ENCODE data around the gene PMFBP1. TPM values are rescaled to one million over a fixed set of nuclear protein-coding genes. Genes with fewer than 3 reads are reported as not detected.

The PMFBP1 gene
- total RNA-seq, 1 donor from 2014 or later, result 1.2 TPM

GRCh38 chr16:72109300-72109699, 62.7 kb downstream of the PMFBP1 start:
- FAIRE-seq, result no peak
- peaks cover 28% of the 10 kb centered on the region for H3K36me3 Mint-ChIP-seq (ENCODE audit: low read depth, unreplicated experiment)

GRCh38 chr16:72108353-72109102, 63.4 kb downstream of the PMFBP1 start:
- H2AFZ ChIP-seq (ENCODE audit: low read depth, low read length), result no peak overlapping the region
- peaks cover 40% of the 10 kb centered on the region for H3K36me3 ChIP-seq (ENCODE audit: insufficient read depth, low read length)
- no peaks in the 10 kb centered on the region for H3K4me1 ChIP-seq (ENCODE audit: insufficient read depth, low read length)
- no peaks in the 10 kb centered on the region for H3K27me3 ChIP-seq (ENCODE audit: insufficient read depth, low read length)
- FAIRE-seq (no peak), DNase-seq (ENCODE audit: low read depth) (no peak)
- no peaks in the 10 kb centered on the region for H4K20me1 ChIP-seq (ENCODE audit: insufficient read depth, low read length)
- peaks cover 30% of the 10 kb centered on the region for H3K36me3 Mint-ChIP-seq (ENCODE audit: low read depth, unreplicated experiment)
- H3K9me3 Mint-ChIP-seq (ENCODE audit: unreplicated experiment), result no peaks in the 10 kb centered on the region
- H3K27ac Mint-ChIP-seq (ENCODE audit: unreplicated experiment), result no peak overlapping the region
- H3K4me3 ChIP-seq (ENCODE audit: insufficient read depth, low read depth, low read length), result no peak overlapping the region
- H3K4me3 Mint-ChIP-seq (ENCODE audit: unreplicated experiment), result no peak overlapping the region
- H3K27ac ChIP-seq (ENCODE audit: low read depth, low read length), result no peak overlapping the region
- H3K4me1 Mint-ChIP-seq (ENCODE audit: low read depth, unreplicated experiment), result no peaks in the 10 kb centered on the region
- H3K4me2 ChIP-seq (ENCODE audit: low read length), result no peak overlapping the region
- H3K79me2 ChIP-seq (ENCODE audit: insufficient read depth, low read length), result no peaks in the 10 kb centered on the region
- no peak for TF ChIP-seq CTCF (IDR thresholded peaks at IDR 0.05; ENCODE audit: insufficient read depth, low read depth, low read length)
- no peak for TF ChIP-seq EZH2 (IDR thresholded peaks at IDR 0.05; ENCODE audit: insufficient read depth, low read length)
- H3K9me3 ChIP-seq (ENCODE audit: insufficient read depth, low read depth, low read length), result no peaks in the 10 kb centered on the region
- H3K27me3 Mint-ChIP-seq (ENCODE audit: low read depth, unreplicated experiment), result no peaks in the 10 kb centered on the region
- no peak overlapping the region for H3K9ac ChIP-seq (ENCODE audit: low read length)

More at GRCh38 chr16:72109300-72109699, 62.7 kb downstream of the PMFBP1 start:
- H3K36me3 ChIP-seq (ENCODE audit: insufficient read depth, low read length), result peaks cover 40% of the 10 kb centered on the region
- H3K27me3 Mint-ChIP-seq (ENCODE audit: low read depth, unreplicated experiment), result no peaks in the 10 kb centered on the region
- TF ChIP-seq EZH2 (IDR thresholded peaks at IDR 0.05; ENCODE audit: insufficient read depth, low read length) (no peak), CTCF (IDR thresholded peaks at IDR 0.05; ENCODE audit: insufficient read depth, low read depth, low read length) (no peak)
- DNase-seq (ENCODE audit: low read depth), result no peak
- H3K79me2 ChIP-seq (ENCODE audit: insufficient read depth, low read length), result no peaks in the 10 kb centered on the region
- no peaks in the 10 kb centered on the region for H4K20me1 ChIP-seq (ENCODE audit: insufficient read depth, low read length)
- no peak overlapping the region for H3K4me2 ChIP-seq (ENCODE audit: low read length)
- H3K4me1 Mint-ChIP-seq (ENCODE audit: low read depth, unreplicated experiment), result no peaks in the 10 kb centered on the region
- no peaks in the 10 kb centered on the region for H3K27me3 ChIP-seq (ENCODE audit: insufficient read depth, low read length)
- no peak overlapping the region for H3K4me3 ChIP-seq (ENCODE audit: insufficient read depth, low read depth, low read length)
- H3K4me3 Mint-ChIP-seq (ENCODE audit: unreplicated experiment), result no peak overlapping the region
- H3K9me3 ChIP-seq (ENCODE audit: insufficient read depth, low read depth, low read length), result no peaks in the 10 kb centered on the region
- no peak overlapping the region for H2AFZ ChIP-seq (ENCODE audit: low read depth, low read length)
- H3K9me3 Mint-ChIP-seq (ENCODE audit: unreplicated experiment), result no peaks in the 10 kb centered on the region
- no peak overlapping the region for H3K27ac Mint-ChIP-seq (ENCODE audit: unreplicated experiment)
- H3K9ac ChIP-seq (ENCODE audit: low read length), result no peak overlapping the region
- no peaks in the 10 kb centered on the region for H3K4me1 ChIP-seq (ENCODE audit: insufficient read depth, low read length)
- H3K27ac ChIP-seq (ENCODE audit: low read depth, low read length), result no peak overlapping the region

GRCh38 chr16:72107371-72107770, 64.6 kb downstream of the PMFBP1 start:
- no peak for TF ChIP-seq CTCF (IDR thresholded peaks at IDR 0.05; ENCODE audit: insufficient read depth, low read depth, low read length)
- TF ChIP-seq EZH2 (IDR thresholded peaks at IDR 0.05; ENCODE audit: insufficient read depth, low read length), result no peak
- Mint-ChIP-seq H3K27me3 (ENCODE audit: low read depth, unreplicated experiment) (no peaks in the 10 kb centered on the region), H3K4me1 (ENCODE audit: low read depth, unreplicated experiment) (no peaks in the 10 kb centered on the region), H3K9me3 (ENCODE audit: unreplicated experiment) (no peaks in the 10 kb centered on the region), H3K4me3 (ENCODE audit: unreplicated experiment) (no peak overlapping the region), H3K27ac (ENCODE audit: unreplicated experiment) (no peak overlapping the region), H3K36me3 (ENCODE audit: low read depth, unreplicated experiment) (peaks cover 29% of the 10 kb centered on the region)
- Histone ChIP-seq H3K9me3 (ENCODE audit: insufficient read depth, low read depth, low read length) (no peaks in the 10 kb centered on the region), H3K27me3 (ENCODE audit: insufficient read depth, low read length) (no peaks in the 10 kb centered on the region), H3K9ac (ENCODE audit: low read length) (no peak overlapping the region), H4K20me1 (ENCODE audit: insufficient read depth, low read length) (no peaks in the 10 kb centered on the region), H3K4me2 (ENCODE audit: low read length) (no peak overlapping the region), H3K4me1 (ENCODE audit: insufficient read depth, low read length) (no peaks in the 10 kb centered on the region), H3K4me3 (ENCODE audit: insufficient read depth, low read depth, low read length) (no peak overlapping the region), H3K36me3 (ENCODE audit: insufficient read depth, low read length) (peaks cover 41% of the 10 kb centered on the region), H2AFZ (ENCODE audit: low read depth, low read length) (no peak overlapping the region), H3K27ac (ENCODE audit: low read depth, low read length) (no peak overlapping the region), H3K79me2 (ENCODE audit: insufficient read depth, low read length) (no peaks in the 10 kb centered on the region)
- FAIRE-seq, result no peak
- DNase-seq (ENCODE audit: low read depth), result no peak
